Heart left ventricle (tissue), 13 donors: ENCODE data around the gene TAOK2.

Experiments used
- POLR2A ChIP-seq, 2 donors: fragments of 450-650 bp; IDR thresholded peaks; one replicate each; pipeline ENCODE4 v1.6.1; 2017; ENCODE audit warnings: antibody characterized with exemption in 2 of 2, mild to moderate bottlenecking in 2 of 2, moderate library complexity in 2 of 2
- TF ChIP-seq, protein P1 (sequence below), 12 donors: fragments of 200-600 bp; sonication (generic) in 4 of 12; IDR thresholded peaks; one replicate each; pipeline versions ENCODE4 v1.5.0 to v1.8.0; 2018 to 2022; ENCODE audit warnings: antibody characterized with exemption in 12 of 12, mild to moderate bottlenecking in 5 of 12
- donor health status: ischemic (EF 13 %, LVEDD 7.1; RV severe dilation, severe dysfunction).
- donor health status: DM: no; HTN: yes; CAD: no.
- donor health status: DM: no; HTN: no; CAD: no.
- donor health status: ischemic (EF 25% LVEDD 6.9; RV normal size, moderate dysfunction).
- donor health status: ischemic (EF 25% LVEDD 5.7; RV mildly dilated, moderate dysfunction).
- donor health status: ischemic (EF 35%, LVEDD 5.7; RV mildly dilated, moderate dysfunction).
- donor health status: nonischemic (EF 11% LVEDD 7.7; RV severe dilation, severe dysfunction).
- donor health status: DM: yes; HTN: yes; CAD: no.
- donor health status: PGD.
- donor health status: ischemic (EF 29% LVEDD 5.4; RV normal size, mild dysfunction).
- donor health status: nonischemic (EF 23%, LVEDD 6.1; RV moderate dilation, normal function).

DNA sequence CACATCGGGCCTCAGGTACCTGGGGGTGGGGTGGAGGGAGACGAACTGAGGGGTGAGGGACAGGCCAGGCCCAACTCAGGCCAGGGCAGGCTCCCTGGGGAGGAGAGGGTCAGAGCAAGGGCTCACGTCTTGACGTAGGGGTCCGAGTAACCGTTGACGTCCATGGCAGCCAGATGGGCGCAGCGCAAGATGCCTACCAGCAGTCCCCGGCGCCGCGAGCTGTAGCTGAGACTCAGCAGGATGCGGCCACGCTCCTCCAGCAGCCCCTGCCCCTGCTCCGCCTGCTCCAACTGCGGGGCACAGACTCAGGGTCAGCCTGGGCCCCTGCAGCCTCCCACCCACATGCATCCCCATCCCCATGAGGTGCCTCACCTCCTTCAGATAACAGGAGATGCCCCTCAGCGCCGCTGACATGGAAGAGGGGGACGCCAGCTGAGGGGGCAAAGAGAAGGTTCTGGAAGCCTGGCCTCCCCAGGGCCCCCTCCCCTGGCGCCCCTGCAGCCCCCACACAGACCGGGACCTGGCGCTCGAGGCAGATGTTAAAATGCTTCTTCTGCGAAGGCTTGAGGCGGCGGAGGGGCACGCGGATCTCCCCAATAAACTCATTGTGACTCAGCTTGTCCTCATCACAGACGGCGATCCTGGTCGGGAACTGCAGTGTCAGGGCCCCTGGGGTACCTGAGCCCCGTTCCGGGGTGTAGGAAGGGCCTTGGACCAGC is 33.1 kb downstream of the TAOK2 start:
- no peak for TF ChIP-seq POLR2A (IDR thresholded peaks at IDR 0.05)
- TF ChIP-seq, protein P1, sequence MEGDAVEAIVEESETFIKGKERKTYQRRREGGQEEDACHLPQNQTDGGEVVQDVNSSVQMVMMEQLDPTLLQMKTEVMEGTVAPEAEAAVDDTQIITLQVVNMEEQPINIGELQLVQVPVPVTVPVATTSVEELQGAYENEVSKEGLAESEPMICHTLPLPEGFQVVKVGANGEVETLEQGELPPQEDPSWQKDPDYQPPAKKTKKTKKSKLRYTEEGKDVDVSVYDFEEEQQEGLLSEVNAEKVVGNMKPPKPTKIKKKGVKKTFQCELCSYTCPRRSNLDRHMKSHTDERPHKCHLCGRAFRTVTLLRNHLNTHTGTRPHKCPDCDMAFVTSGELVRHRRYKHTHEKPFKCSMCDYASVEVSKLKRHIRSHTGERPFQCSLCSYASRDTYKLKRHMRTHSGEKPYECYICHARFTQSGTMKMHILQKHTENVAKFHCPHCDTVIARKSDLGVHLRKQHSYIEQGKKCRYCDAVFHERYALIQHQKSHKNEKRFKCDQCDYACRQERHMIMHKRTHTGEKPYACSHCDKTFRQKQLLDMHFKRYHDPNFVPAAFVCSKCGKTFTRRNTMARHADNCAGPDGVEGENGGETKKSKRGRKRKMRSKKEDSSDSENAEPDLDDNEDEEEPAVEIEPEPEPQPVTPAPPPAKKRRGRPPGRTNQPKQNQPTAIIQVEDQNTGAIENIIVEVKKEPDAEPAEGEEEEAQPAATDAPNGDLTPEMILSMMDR (IDR thresholded peaks at IDR 0.05), result no peak
